ENCODE measurements around the gene DLL3.
"Not testable (repeated sequence)": the region's sequence is repeated elsewhere in the genome, so short reads cannot be mapped to it uniquely, and the experiment has no call there.

GRCh38 chr19:39479319-39479801 is 19.4 kb upstream of the DLL3 start:
- not testable (repeated sequence) for TF ChIP-seq CTCF, POLR2A, POLR2AphosphoS5 (IDR thresholded peaks at IDR 0.05)

All from suprapubic skin (tissue), 4 donors.